GM12878 (cell line): ENCODE data around the gene TLL1.

ENCODE experiments used
- CBX5 ChIP-seq: sonication (generic); IDR thresholded peaks from 2 replicates; pipeline ENCODE4 v1.6.1; 2016; ENCODE audit warnings: low read depth, moderate library complexity, mild to moderate bottlenecking, inconsistent platforms
- SMC3 ChIP-seq: IDR thresholded peaks from 2 replicates; pipeline ENCODE4 v1.6.1; 2011; ENCODE audit warnings: low read length, improper control_type of control experiment, borderline replicate concordance
- ZNF384 ChIP-seq: IDR thresholded peaks from 2 replicates; pipeline ENCODE4 v1.6.1; 2012; ENCODE audit warnings: low read depth, mild to moderate bottlenecking, low read length, improper control_type of control experiment, borderline replicate concordance

GRCh38 chr4:166012129-166013030 is 139.3 kb downstream of the TLL1 start:
- no peak for TF ChIP-seq ZNF384
- TF ChIP-seq SMC3 = no peak
- TF ChIP-seq CBX5 = no peak
